T-helper 22 cell (primary cell): ENCODE measurements around the gene MPRIP.

ENCODE experiments used
- DNase-seq: peaks from one replicate; pipeline ENCODE4 v3.0.0-alpha.2; 2020; ENCODE audit warnings: low read depth

The MPRIP gene

GRCh38 chr17:17050346-17051345 is 8.4 kb downstream of the MPRIP start:
- DNase-seq: no peak

GRCh38 chr17:17051380-17051779 is 9.1 kb downstream of the MPRIP start:
- DNase-seq: no peak

- DNase-seq: no peak
These were observed 9.7 kb downstream of the MPRIP start for GRCh38 chr17:17051791-17052461.

GRCh38 chr17:17052462-17053221 is 10.4 kb downstream of the MPRIP start:
- DNase-seq: no peak

GRCh38 chr17:17053446-17054379 is 11.5 kb downstream of the MPRIP start:
- no peak for DNase-seq

GRCh38 chr17:17054636-17055035 is 12.4 kb downstream of the MPRIP start:
- DNase-seq: no peak

- no peak for DNase-seq
These were observed 13.3 kb downstream of the MPRIP start for GRCh38 chr17:17055286-17056155.

- DNase-seq: no peak
These were observed 13.9 kb downstream of the MPRIP start for GRCh38 chr17:17056156-17056539.

GRCh38 chr17:17057057-17057551 is 14.8 kb downstream of the MPRIP start:
- no peak for DNase-seq

GRCh38 chr17:17058304-17058703 is 16.0 kb downstream of the MPRIP start:
- DNase-seq: no peak

GRCh38 chr17:17059301-17059890 is 17.1 kb downstream of the MPRIP start:
- DNase-seq: no peak

- no peak for DNase-seq
These were observed 18.0 kb downstream of the MPRIP start for GRCh38 chr17:17060001-17060922.

- DNase-seq: no peak
These were observed 18.7 kb downstream of the MPRIP start for GRCh38 chr17:17060930-17061329.

- DNase-seq: no peak
These were observed 19.3 kb downstream of the MPRIP start for GRCh38 chr17:17061516-17061915.

GRCh38 chr17:17062356-17062755 is 20.1 kb downstream of the MPRIP start:
- no peak for DNase-seq

GRCh38 chr17:17062866-17063265 is 20.6 kb downstream of the MPRIP start:
- no peak for DNase-seq

- no peak for DNase-seq
These were observed 21.4 kb downstream of the MPRIP start for GRCh38 chr17:17063546-17064122.

GRCh38 chr17:17064322-17064721 is 22.1 kb downstream of the MPRIP start:
- no peak for DNase-seq
